ENCODE measurements around the gene SLC27A1.

Gene SLC27A1

DNA sequence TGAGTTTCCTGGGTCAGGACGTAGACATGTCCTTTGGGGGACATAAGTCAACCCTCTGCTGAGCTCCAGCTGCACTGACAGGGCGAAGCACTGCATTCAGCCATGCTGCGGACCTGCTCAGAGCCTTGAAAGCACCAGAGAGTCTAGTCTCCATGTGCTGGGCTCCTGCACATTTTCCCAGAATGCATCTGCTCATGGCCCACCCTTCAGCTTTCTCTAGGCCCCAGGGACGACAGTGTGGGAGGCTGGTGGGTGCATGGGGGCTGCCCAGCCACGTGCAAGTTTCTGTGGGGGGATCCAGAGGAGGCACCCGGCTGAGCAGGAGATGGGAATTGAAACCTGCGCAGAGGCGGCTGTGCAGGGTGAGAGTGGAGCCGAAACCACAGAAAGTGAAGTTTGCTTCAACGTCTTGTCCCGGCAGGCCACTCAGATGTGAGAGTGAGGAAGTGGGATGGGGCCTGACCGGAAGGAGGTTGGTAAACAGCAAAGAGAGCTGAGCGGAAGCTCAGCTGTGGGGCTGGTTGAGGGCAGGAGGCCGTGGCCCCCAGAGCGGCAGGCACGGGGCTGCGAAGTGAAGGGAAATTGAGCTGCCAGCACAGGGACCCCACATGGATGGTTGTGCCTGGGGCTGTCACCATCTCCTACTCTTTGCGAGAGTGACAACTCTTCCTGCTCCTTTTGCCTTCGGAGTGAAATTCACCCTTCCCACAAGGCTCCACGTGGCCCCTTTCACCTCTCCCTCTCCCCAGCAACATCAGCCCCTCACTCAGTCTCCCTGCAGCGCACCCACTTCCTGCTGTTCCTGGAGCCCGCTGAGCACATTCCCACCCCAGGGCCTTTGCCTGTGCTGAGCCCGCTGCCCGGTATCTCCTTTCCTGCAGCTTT lies 52.9 kb downstream of the SLC27A1 start:
- Histone ChIP-seq H3K9ac (ENCODE audit: low read length) (no peak overlapping the region), H3K9me3 (ENCODE audit: low read length) (no peaks in the 10 kb centered on the region), H3K4me3 (ENCODE audit: low read depth in 1 of 2, low read length in 2 of 2) (no peak overlapping the region), H3K4me1 (ENCODE audit: insufficient read depth, low read length) (no peaks in the 10 kb centered on the region), H3K36me3 (ENCODE audit: insufficient read depth, low read length) (no peaks in the 10 kb centered on the region), H3K27me3 (ENCODE audit: control insufficient read depth in 1 of 2, insufficient read depth in 2 of 2, low read length in 2 of 2) (peaks cover 0 to 17% of the 10 kb centered on the region in 2 donors), H3K27ac (ENCODE audit: low read depth, low read length) (no peak overlapping the region)

DNA sequence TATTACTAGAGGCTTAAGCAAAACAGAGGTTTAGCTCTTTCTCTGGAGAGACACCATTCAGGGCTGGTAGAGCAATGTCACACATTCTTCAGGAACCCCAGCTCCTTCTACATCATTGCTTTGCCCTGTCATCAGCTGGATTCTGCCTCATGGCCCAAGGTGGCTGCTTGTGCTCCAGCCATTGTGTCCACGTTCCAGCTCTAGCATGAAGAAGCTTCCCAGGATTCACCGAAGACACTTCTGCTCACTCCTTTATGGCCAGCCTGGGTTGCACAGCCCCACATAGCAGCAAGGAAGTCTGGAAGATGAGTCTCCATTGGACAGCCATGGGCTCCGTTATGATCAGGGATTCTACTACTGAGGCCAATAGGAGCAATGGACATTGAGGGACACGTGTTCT lies 54.3 kb downstream of the SLC27A1 start:
- no peaks in the 10 kb centered on the region for H3K4me1 ChIP-seq (ENCODE audit: insufficient read depth, low read length)
- H3K9ac ChIP-seq (ENCODE audit: low read length), result no peak overlapping the region
- no peak overlapping the region for H3K4me3 ChIP-seq (ENCODE audit: low read depth in 1 of 2, low read length in 2 of 2)
- H3K27ac ChIP-seq (ENCODE audit: low read depth, low read length), result no peak overlapping the region
- H3K27me3 ChIP-seq (ENCODE audit: control insufficient read depth in 1 of 2, insufficient read depth in 2 of 2, low read length in 2 of 2), result peaks cover 4 to 22% of the 10 kb centered on the region in 2 donors
- H3K36me3 ChIP-seq (ENCODE audit: insufficient read depth, low read length), result no peaks in the 10 kb centered on the region
- no peaks in the 10 kb centered on the region for H3K9me3 ChIP-seq (ENCODE audit: low read length)

DNA sequence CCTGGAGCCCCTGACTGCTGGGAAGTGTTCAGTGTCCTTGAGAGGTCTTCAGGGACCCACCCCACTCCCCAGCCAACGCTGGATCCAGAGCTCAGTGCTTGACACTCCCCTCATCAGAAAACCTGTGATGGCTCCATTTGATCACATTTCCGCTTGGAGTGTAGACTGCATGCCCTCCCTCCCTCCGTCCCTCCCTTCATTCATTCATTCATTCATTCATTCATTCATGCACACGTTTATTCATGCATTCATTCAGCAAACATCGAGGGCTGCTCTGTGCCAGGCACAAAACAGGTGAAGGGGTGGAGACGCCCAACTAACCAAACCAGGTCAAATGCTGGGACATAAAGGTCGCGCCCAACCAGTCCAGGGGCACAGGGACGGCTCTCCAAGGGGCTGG lies 54.8 kb downstream of the SLC27A1 start:
- H3K9ac ChIP-seq (ENCODE audit: low read length), result no peak overlapping the region
- H3K27me3 ChIP-seq (ENCODE audit: control insufficient read depth in 1 of 2, insufficient read depth in 2 of 2, low read length in 2 of 2), result peaks cover 4 to 22% of the 10 kb centered on the region in 2 donors
- H3K9me3 ChIP-seq (ENCODE audit: low read length), result no peaks in the 10 kb centered on the region
- H3K4me1 ChIP-seq (ENCODE audit: insufficient read depth, low read length), result no peaks in the 10 kb centered on the region
- H3K36me3 ChIP-seq (ENCODE audit: insufficient read depth, low read length), result no peaks in the 10 kb centered on the region
- no peak overlapping the region for H3K4me3 ChIP-seq (ENCODE audit: low read depth in 1 of 2, low read length in 2 of 2)
- H3K27ac ChIP-seq (ENCODE audit: low read depth, low read length), result no peak overlapping the region

- Histone ChIP-seq H3K27me3 (ENCODE audit: control insufficient read depth in 1 of 2, insufficient read depth in 2 of 2, low read length in 2 of 2) (peaks cover 4 to 22% of the 10 kb centered on the region in 2 donors), H3K27ac (ENCODE audit: low read depth, low read length) (no peak overlapping the region), H3K4me1 (ENCODE audit: insufficient read depth, low read length) (no peaks in the 10 kb centered on the region), H3K9ac (ENCODE audit: low read length) (no peak overlapping the region), H3K36me3 (ENCODE audit: insufficient read depth, low read length) (no peaks in the 10 kb centered on the region), H3K9me3 (ENCODE audit: low read length) (no peaks in the 10 kb centered on the region), H3K4me3 (ENCODE audit: low read depth in 1 of 2, low read length in 2 of 2) (no peak overlapping the region)
Observed at GRCh38 chr19:17526922-17527321, 56.6 kb downstream of the SLC27A1 start.

- Histone ChIP-seq H3K9me3 (ENCODE audit: low read length) (no peaks in the 10 kb centered on the region), H3K4me1 (ENCODE audit: insufficient read depth, low read length) (no peaks in the 10 kb centered on the region), H3K27me3 (ENCODE audit: control insufficient read depth in 1 of 2, insufficient read depth in 2 of 2, low read length in 2 of 2) (peaks cover 4 to 22% of the 10 kb centered on the region in 2 donors), H3K4me3 (ENCODE audit: low read depth in 1 of 2, low read length in 2 of 2) (no peak overlapping the region), H3K27ac (ENCODE audit: low read depth, low read length) (no peak overlapping the region), H3K9ac (ENCODE audit: low read length) (no peak overlapping the region), H3K36me3 (ENCODE audit: insufficient read depth, low read length) (no peaks in the 10 kb centered on the region)
Observed at GRCh38 chr19:17527326-17527725, 57.0 kb downstream of the SLC27A1 start.

DNA sequence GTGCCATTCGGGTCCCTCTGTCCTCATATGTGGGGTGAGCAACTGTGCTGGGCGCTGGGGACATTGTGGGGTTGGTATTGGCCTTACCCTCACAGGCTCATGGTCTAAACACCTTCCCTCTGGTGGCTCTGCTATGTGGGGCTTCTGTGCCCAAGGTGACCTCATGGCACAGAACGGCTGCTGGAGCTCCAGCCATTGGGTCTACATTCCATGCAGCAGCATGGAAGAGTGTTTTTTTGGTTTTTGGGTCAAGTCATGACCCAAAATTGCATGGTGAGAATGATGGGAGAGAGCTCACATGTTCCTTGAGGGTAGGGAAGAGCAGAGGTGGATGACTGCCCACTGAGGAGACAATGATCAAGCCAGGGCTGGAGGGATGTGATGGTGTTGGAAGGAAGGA lies 58.3 kb downstream of the SLC27A1 start:
- H3K4me1 ChIP-seq (ENCODE audit: insufficient read depth, low read length), result no peaks in the 10 kb centered on the region
- H3K27ac ChIP-seq (ENCODE audit: low read depth, low read length), result no peak overlapping the region
- H3K36me3 ChIP-seq (ENCODE audit: insufficient read depth, low read length), result no peaks in the 10 kb centered on the region
- no peaks in the 10 kb centered on the region for H3K9me3 ChIP-seq (ENCODE audit: low read length)
- H3K4me3 ChIP-seq (ENCODE audit: low read depth in 1 of 2, low read length in 2 of 2), result no peak overlapping the region
- H3K9ac ChIP-seq (ENCODE audit: low read length), result no peak overlapping the region
- H3K27me3 ChIP-seq (ENCODE audit: control insufficient read depth in 1 of 2, insufficient read depth in 2 of 2, low read length in 2 of 2), result peaks cover 4 to 27% of the 10 kb centered on the region in 2 donors

GRCh38 chr19:17529239-17530158 lies 59.2 kb downstream of the SLC27A1 start:
- Histone ChIP-seq H3K9ac (ENCODE audit: low read length) (no peak overlapping the region), H3K36me3 (ENCODE audit: insufficient read depth, low read length) (no peaks in the 10 kb centered on the region), H3K9me3 (ENCODE audit: low read length) (no peaks in the 10 kb centered on the region), H3K27me3 (ENCODE audit: control insufficient read depth in 1 of 2, insufficient read depth in 2 of 2, low read length in 2 of 2) (peaks cover 4 to 27% of the 10 kb centered on the region in 2 donors), H3K4me3 (ENCODE audit: low read depth in 1 of 2, low read length in 2 of 2) (no peak overlapping the region), H3K27ac (ENCODE audit: low read depth, low read length) (no peak overlapping the region), H3K4me1 (ENCODE audit: insufficient read depth, low read length) (no peaks in the 10 kb centered on the region)

- H3K27me3 ChIP-seq (ENCODE audit: control insufficient read depth in 1 of 2, insufficient read depth in 2 of 2, low read length in 2 of 2), result peaks cover 4 to 23% of the 10 kb centered on the region in 2 donors
- H3K27ac ChIP-seq (ENCODE audit: low read depth, low read length), result no peak overlapping the region
- no peaks in the 10 kb centered on the region for H3K36me3 ChIP-seq (ENCODE audit: insufficient read depth, low read length)
- no peaks in the 10 kb centered on the region for H3K9me3 ChIP-seq (ENCODE audit: low read length)
- H3K9ac ChIP-seq (ENCODE audit: low read length), result no peak overlapping the region
- no peaks in the 10 kb centered on the region for H3K4me1 ChIP-seq (ENCODE audit: insufficient read depth, low read length)
- no peak overlapping the region for H3K4me3 ChIP-seq (ENCODE audit: low read depth in 1 of 2, low read length in 2 of 2)
Observed at GRCh38 chr19:17530586-17530985, 60.3 kb downstream of the SLC27A1 start.

- no peak overlapping the region for H3K4me3 ChIP-seq (ENCODE audit: low read depth in 1 of 2, low read length in 2 of 2)
- no peak overlapping the region for H3K9ac ChIP-seq (ENCODE audit: low read length)
- no peak overlapping the region for H3K27ac ChIP-seq (ENCODE audit: low read depth, low read length)
- no peaks in the 10 kb centered on the region for H3K9me3 ChIP-seq (ENCODE audit: low read length)
- no peaks in the 10 kb centered on the region for H3K4me1 ChIP-seq (ENCODE audit: insufficient read depth, low read length)
- peaks cover 4 to 14% of the 10 kb centered on the region in 2 donors for H3K27me3 ChIP-seq (ENCODE audit: control insufficient read depth in 1 of 2, insufficient read depth in 2 of 2, low read length in 2 of 2)
- no peaks in the 10 kb centered on the region for H3K36me3 ChIP-seq (ENCODE audit: insufficient read depth, low read length)
Observed at GRCh38 chr19:17532116-17532515, 61.8 kb downstream of the SLC27A1 start.

DNA sequence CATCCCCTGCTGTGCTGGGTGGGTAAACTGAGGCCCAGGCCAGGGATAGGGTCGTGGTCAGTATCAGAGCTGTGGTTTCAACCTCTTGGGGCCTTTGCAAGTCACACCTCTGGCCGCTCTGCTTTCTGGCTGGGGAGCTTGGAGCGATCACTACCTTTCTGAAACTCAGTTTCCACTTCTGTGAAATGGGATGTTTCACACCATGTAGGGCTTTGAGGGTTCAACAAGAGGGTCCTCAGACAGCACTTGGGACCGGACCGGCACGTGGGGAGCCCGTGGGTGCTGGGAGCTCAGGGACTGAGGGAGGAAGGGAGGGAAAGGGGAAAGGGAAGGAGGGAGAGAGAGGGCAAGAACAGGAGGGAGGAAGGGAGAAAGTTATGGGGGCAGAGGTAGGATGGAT lies 62.2 kb downstream of the SLC27A1 start:
- no peak overlapping the region for H3K4me3 ChIP-seq (ENCODE audit: low read depth in 1 of 2, low read length in 2 of 2)
- H3K36me3 ChIP-seq (ENCODE audit: insufficient read depth, low read length), result no peaks in the 10 kb centered on the region
- H3K4me1 ChIP-seq (ENCODE audit: insufficient read depth, low read length), result no peaks in the 10 kb centered on the region
- peaks cover 4 to 11% of the 10 kb centered on the region in 2 donors for H3K27me3 ChIP-seq (ENCODE audit: control insufficient read depth in 1 of 2, insufficient read depth in 2 of 2, low read length in 2 of 2)
- H3K9me3 ChIP-seq (ENCODE audit: low read length), result no peaks in the 10 kb centered on the region
- H3K27ac ChIP-seq (ENCODE audit: low read depth, low read length), result no peak overlapping the region
- H3K9ac ChIP-seq (ENCODE audit: low read length), result no peak overlapping the region

GRCh38 chr19:17534767-17535166 lies 64.4 kb downstream of the SLC27A1 start:
- H3K4me3 ChIP-seq (ENCODE audit: low read depth in 1 of 2, low read length in 2 of 2), result no peak overlapping the region
- no peak overlapping the region for H3K27ac ChIP-seq (ENCODE audit: low read depth, low read length)
- no peak overlapping the region for H3K9ac ChIP-seq (ENCODE audit: low read length)
- no peaks in the 10 kb centered on the region for H3K36me3 ChIP-seq (ENCODE audit: insufficient read depth, low read length)
- H3K4me1 ChIP-seq (ENCODE audit: insufficient read depth, low read length), result peaks cover 10% of the 10 kb centered on the region
- peaks cover 0 to 9% of the 10 kb centered on the region in 2 donors for H3K27me3 ChIP-seq (ENCODE audit: control insufficient read depth in 1 of 2, insufficient read depth in 2 of 2, low read length in 2 of 2)
- H3K9me3 ChIP-seq (ENCODE audit: low read length), result no peaks in the 10 kb centered on the region

All from muscle layer of colon (tissue), 2 donors.